Nucleus accumbens (tissue), 56 donors: Measurements from ENCODE around the gene SCCPDH.
"Not testable (repeated sequence)": the region's sequence is repeated elsewhere in the genome, so short reads cannot be mapped to it uniquely, and the experiment has no call there.

Source experiments
- DNase-seq, 56 donors: peaks; one replicate each; lab custom pipeline; 2025; lab: John Stamatoyannopoulos, UW

The SCCPDH gene

GRCh38 chr1:246699095-246699735 lies 25.0 kb upstream of the SCCPDH start:
- DNase-seq, result peak in 50 of 56 donors; percentile 13 to 86 (median 52)

GRCh38 chr1:246703581-246703980 lies 20.6 kb upstream of the SCCPDH start:
- DNase-seq, result no peak

DNA sequence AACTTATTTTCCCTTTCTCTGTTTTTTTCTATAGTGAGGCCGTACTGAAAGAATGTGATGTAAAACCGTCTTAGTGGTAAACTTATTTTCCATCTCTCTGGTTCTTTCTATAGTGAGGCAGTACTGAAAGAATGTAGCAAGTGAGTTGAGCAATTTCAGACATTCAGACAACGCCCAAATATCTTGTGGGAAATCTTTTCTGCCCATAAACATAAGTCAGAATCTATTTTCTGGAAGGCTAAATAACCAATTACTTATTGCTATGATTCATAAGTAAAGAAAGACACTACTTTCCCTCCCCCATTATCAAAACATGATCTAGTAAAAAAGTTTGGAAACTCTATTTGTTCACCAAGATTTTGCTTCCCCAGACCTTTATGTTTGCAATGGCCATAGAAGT lies 18.8 kb upstream of the SCCPDH start:
- DNase-seq, result no peak

DNA sequence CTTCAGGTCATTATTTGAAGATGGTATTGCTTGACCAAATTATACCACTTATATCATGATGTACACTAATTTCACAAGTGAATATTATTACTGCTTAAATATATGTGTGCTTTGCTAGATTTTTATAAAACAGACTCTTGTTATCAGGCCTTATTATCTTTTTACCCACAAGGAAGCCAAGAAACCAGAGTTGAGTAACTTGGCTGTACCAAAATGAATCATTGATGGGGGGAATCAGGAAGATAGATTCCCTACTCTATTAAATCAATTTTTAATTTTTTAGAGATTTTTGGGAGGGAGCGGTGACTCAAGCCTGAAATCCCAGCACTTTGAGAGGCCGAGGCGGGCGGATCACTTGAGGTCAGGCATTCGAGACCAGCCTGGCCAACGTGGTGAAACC lies 16.0 kb upstream of the SCCPDH start:
- no peak for DNase-seq

DNA sequence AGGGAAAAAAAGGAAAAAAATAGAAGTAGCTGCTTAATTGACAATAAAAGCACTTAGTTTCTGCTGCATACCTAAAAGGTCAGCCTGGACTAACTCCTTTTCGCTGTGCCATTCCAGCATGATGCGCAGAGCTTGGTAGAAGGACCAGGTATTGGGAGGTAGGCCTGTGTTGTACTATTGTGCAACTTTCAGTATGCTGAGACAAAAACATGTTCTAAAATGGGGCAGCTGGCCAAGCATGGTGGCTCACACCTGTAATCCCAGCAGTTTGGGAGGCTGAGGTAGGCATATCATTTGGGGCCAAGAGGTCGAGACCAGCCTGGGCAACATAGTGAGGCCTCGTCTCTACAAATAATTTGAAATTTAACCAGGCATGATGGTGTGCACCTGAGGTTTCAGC lies 15.0 kb upstream of the SCCPDH start:
- DNase-seq, result no peak

DNA sequence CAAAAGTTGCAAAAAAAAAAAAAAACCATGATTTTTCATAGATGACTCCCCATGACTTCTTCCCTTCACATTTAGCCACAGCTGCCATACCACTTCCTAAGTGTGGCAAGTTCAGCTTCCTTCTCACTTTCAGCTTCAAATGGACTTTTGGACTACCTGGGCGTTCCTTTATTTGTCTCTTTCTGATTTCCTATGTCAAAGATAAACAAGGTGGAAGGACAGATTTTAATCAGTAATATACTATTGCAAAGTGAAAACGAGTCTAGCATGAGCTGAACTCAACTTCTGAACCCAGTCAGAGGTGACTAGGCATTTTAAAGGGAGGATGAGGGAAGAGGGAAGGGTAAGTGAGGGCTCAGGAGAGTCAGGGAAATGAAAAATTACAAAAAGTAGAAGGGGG lies 14.4 kb upstream of the SCCPDH start:
- no peak for DNase-seq

GRCh38 chr1:246711548-246712003 lies 12.6 kb upstream of the SCCPDH start:
- DNase-seq, result no peak

- DNase-seq, result not testable (repeated sequence)
Measured at GRCh38 chr1:246712428-246712827, 11.8 kb upstream of the SCCPDH start.

GRCh38 chr1:246719361-246719760 lies 4.8 kb upstream of the SCCPDH start:
- DNase-seq, result not testable (repeated sequence)

- not testable (repeated sequence) for DNase-seq
Measured at GRCh38 chr1:246720814-246721213, 3.4 kb upstream of the SCCPDH start.

DNA sequence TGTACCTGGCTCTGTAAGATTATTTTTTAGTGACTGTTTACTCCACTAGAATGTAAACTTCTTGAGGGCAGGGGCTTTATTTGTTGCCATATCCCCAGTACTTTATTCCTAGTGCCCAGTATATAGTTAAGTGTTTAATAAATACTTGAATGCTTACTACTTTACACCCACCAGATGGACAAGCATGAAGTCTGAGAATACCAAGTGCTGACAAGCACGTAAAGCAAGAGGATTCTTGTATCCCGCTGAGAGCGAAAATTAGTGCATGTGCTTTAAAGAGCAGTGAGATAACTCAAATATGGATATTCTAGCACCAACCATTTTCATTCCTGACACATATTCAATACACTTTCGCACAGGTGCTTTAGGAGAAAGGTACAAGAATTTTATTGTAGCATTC lies 1.5 kb upstream of the SCCPDH start:
- no peak for DNase-seq

DNA sequence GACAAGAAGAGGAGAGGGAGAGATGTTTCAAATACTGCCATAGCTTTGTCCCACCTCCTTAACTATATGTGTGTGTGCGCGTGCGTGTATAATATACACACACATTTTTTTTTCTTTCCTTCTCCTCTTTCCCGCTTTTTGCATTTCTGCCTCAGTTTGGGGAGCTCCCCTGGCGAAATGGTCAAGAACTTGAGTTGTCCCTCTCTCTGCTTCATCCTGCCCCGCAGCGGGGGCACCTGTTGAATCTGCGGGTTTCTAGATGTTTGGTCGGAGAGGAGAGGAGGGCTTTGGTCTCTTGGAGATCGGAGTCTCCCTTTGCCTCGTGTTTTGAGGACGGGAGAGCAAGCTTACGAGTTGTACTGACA lies 504 bp downstream of the SCCPDH start:
- peak in 12 of 56 donors; percentile 7 to 64 (median 36) for DNase-seq

DNA sequence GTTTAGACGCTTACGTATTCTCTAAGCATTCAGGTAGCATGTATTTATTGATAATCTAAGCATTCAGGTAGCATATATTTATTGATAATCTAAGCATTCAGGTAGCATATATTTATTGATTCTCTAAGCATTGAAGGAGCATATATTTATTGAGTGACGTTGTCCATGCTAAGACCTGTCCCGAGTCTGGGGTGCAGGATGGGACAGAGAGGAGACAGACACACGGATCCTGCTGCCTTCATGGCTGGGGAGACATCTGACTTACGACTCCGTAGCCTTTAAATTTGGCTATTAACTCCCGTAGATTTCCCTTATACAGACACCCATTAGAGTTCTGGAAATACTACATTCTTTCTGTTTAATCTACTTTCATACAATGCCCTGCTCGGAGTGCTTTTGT lies 982 bp downstream of the SCCPDH start:
- no peak for DNase-seq

DNA sequence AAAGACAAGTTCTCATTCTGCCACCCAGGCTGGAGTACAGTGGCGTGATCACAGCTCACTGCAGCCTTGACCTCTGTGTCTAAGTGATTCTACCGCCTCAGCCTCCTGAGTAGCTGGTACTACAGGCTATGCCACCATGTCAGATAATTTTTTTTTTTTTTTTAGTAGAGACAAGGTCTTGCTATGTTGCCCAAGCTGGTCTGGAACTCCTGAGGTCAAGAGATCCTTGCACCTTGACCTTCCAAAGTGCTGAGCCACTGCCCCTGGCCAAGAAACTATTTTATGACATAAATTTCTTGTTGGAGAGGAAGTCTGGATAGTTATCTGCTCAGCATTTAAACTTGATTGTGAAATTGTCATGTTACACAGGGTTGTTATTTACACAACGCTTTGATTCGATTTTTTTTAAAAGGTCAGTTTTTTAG lies 2.1 kb downstream of the SCCPDH start:
- DNase-seq, result peak in 3 of 56 donors; percentile 1 to 43 (median 20)

DNA sequence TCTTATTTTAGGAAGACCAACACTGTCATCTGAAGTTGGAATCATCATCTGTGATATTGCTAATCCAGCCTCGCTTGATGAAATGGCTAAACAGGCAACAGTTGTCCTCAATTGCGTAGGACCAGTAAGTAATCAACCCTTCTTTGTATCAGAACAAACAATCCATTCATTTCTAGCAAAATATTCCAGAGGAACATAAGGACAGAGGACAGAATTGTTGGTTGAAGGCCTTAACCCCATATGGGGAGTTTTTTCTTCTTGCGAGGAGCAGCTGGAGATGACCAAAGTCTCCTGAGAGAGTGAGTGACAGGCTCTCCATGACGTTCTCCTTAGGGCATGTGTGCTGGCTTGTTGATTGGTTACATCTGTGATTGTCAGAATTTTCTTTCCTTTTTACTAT lies 2.7 kb downstream of the SCCPDH start:
- peak in 32 of 56 donors; percentile 2 to 71 (median 21) for DNase-seq

DNA sequence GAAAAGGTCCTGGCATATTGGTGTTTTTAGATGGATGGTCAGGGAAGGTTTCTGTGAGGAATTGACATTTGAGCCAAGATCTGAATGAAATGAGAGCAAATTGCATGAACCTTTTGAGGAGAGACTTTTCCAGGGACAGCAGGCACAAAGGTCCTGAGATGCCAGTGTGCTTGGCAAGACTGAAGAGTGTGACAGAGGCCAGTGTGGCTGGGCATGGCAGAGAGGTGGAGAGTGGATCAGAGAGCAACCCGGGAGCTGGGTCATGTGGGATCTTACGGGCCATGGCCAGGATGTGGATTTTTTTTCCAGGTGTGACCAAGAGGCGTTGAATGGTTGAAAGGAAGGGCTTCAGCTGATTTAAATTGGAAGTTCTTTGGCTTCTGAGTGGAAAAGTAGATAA lies 3.4 kb downstream of the SCCPDH start:
- no peak for DNase-seq

- DNase-seq, result no peak
Measured at GRCh38 chr1:246728311-246728710, 4.1 kb downstream of the SCCPDH start.

DNA sequence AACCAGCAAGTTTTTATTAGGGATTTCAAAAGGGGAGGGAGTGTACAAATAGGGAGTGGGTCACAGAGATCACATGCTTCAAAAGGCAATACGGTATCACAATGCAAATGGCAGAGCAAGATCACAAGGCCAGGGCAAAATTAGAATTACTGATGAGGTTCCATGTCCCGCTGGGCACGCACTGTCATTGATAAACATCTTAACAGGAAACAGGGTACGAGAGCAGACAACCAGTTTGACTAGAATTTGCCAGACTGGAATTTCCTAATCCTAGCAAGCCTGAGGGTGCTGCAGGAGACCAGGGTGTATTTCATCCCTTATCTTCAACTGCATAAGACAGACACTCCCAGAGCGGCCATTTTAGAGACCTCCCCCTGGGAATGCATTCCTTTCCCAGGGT lies 4.8 kb downstream of the SCCPDH start:
- not testable (repeated sequence) for DNase-seq

DNA sequence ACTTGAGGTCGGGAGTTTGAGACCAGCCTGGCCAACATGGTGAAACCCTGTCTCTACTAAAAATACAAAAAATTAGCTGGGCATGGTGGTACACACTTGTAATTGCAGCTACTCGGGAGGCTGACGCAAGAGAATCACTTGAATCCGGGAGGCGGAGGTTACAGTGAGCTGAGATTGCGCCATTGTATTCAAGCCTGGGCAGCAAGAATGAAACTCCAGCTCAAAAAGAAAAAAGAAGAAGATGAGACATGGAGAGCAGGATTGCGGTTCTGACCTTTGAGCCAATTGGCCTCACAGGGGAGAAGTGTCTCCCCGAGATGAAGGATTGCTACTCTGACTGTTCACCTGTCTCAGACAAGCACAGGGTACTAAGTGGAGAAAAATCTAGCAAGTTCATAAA lies 6.6 kb downstream of the SCCPDH start:
- DNase-seq, result no peak

GRCh38 chr1:246731873-246732272 lies 7.7 kb downstream of the SCCPDH start:
- not testable (repeated sequence) for DNase-seq

GRCh38 chr1:246733704-246734103 lies 9.5 kb downstream of the SCCPDH start:
- no peak for DNase-seq

GRCh38 chr1:246734866-246735265 lies 10.7 kb downstream of the SCCPDH start:
- DNase-seq, result no peak

DNA sequence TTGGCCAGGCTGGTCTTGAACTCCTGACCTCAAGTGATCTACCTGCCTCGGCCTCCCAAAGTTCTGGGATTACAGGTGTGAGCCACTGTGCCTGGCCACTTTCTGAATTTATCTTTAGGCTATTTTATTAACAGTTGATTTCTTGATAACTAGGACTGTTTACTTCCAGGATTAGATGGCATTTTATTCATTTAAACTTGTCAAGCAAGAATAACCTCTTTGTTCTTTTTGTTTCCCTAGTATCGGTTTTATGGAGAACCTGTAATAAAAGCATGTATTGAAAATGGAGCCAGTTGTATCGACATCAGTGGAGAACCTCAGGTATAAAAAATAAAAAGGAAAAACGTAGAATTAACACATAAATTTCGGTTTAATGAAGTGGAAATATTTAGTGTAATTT lies 11.5 kb downstream of the SCCPDH start:
- no peak for DNase-seq
